HepG2 (cell line): ENCODE data around the gene NUDT22. TPM values are rescaled to one million over a fixed set of nuclear protein-coding genes. Genes with fewer than 3 reads are reported as not detected.

ENCODE experiments used
- CENPT ChIP-seq: sonication (generic); formaldehyde crosslinking; IDR thresholded peaks from 2 replicates; pipeline ENCODE4 v1.8.0; 2022; ENCODE audit warnings: low read depth, mild to moderate bottlenecking, moderate library complexity, missing genetic modification reagents
- CREB3 ChIP-seq: sonication (generic); formaldehyde crosslinking; IDR thresholded peaks from 2 replicates; pipeline ENCODE4 v1.5.0; 2020; ENCODE audit warnings: missing genetic modification reagents
- DZIP1 ChIP-seq: sonication (generic); formaldehyde crosslinking; IDR thresholded peaks from 2 replicates; pipeline ENCODE4 v1.5.0; 2020; ENCODE audit warnings: mild to moderate bottlenecking, missing genetic modification reagents
- ELF1 ChIP-seq: sonication (generic); formaldehyde crosslinking; IDR thresholded peaks from 2 replicates; pipeline ENCODE4 v1.4.0; 2020; ENCODE audit warnings: missing genetic modification reagents
- FOXJ3 ChIP-seq: sonication (generic); formaldehyde crosslinking; IDR thresholded peaks from 2 replicates; pipeline ENCODE4 v1.4.0; 2020; ENCODE audit warnings: missing genetic modification reagents, mild to moderate bottlenecking, borderline replicate concordance
- HNF1A ChIP-seq, 2 experiments: sonication (generic) in 1 of 2; formaldehyde crosslinking in 1 of 2; IDR thresholded peaks; 2 replicates each; pipeline versions ENCODE4 v1.4.0 to v1.6.1; 2016 to 2020; ENCODE audit warnings: borderline replicate concordance in 1 of 2, low read depth in 1 of 2, mild to moderate bottlenecking in 1 of 2, missing genetic modification reagents in 1 of 2
- HOXA5 ChIP-seq: sonication (generic); formaldehyde crosslinking; IDR thresholded peaks from 2 replicates; pipeline ENCODE4 v1.4.0; 2020; ENCODE audit warnings: missing genetic modification reagents
- HOXD1 ChIP-seq: sonication (generic); formaldehyde crosslinking; IDR thresholded peaks from 2 replicates; pipeline ENCODE4 v1.5.0; 2020; ENCODE audit warnings: missing genetic modification reagents
- SNAI1 ChIP-seq: sonication (generic); formaldehyde crosslinking; IDR thresholded peaks from 2 replicates; pipeline ENCODE4 v1.5.0; 2020; ENCODE audit warnings: mild to moderate bottlenecking, missing genetic modification reagents, borderline replicate concordance
- U2AF1 ChIP-seq: fragments of 200-400 bp; formaldehyde crosslinking; optimal IDR thresholded peaks from 2 replicates; pipeline ENCODE3; 2017; ENCODE audit warnings: mild to moderate bottlenecking, low read depth, low read length
- ZFP91 ChIP-seq: sonication (generic); formaldehyde crosslinking; IDR thresholded peaks from 2 replicates; pipeline ENCODE4 v1.9.0; 2022; ENCODE audit warnings: missing genetic modification reagents, mild to moderate bottlenecking, borderline replicate concordance
- ZNF331 ChIP-seq: sonication (generic); formaldehyde crosslinking; IDR thresholded peaks from 2 replicates; pipeline ENCODE4 v1.4.0; 2020; ENCODE audit warnings: missing genetic modification reagents
- ZNF543 ChIP-seq: sonication (generic); formaldehyde crosslinking; IDR thresholded peaks from 2 replicates; pipeline ENCODE4 v1.4.0; 2020; ENCODE audit warnings: mild to moderate bottlenecking, missing genetic modification reagents
- ZNF607 ChIP-seq: sonication (generic); formaldehyde crosslinking; IDR thresholded peaks from 2 replicates; pipeline ENCODE4 v1.5.1; 2020; ENCODE audit warnings: missing genetic modification reagents, mild to moderate bottlenecking, borderline replicate concordance
- ZSCAN12 ChIP-seq: sonication (generic); formaldehyde crosslinking; IDR thresholded peaks from 2 replicates; pipeline ENCODE4 v1.9.0; 2021; ENCODE audit warnings: mild to moderate bottlenecking, missing genetic modification reagents
- ZSCAN5A ChIP-seq: sonication (generic); formaldehyde crosslinking; IDR thresholded peaks from 2 replicates; pipeline ENCODE4 v1.8.0; 2022; ENCODE audit warnings: mild to moderate bottlenecking, missing genetic modification reagents, borderline replicate concordance
- polyA plus RNA-seq, 8 experiments: library from polyadenylated mRNA; depleted of rRNA in 3 of 8; stranded (reverse) in 7 of 8; unstranded in 1 of 8; fragments of >200 nt; fragmentation: Illumina TruSeq in 4 of 8; extraction: Trizol in 4 of 8; gene quantifications; 2 replicates each; pipeline versions ENCODE4 v1.2.1 to v1.2.3, GENCODE V29; 2011 to 2016; ENCODE audit warnings: low read depth in 4 of 8, missing spikeins in 1 of 8, mixed read lengths in 1 of 8; ENCODE audit not compliant: insufficient read depth in 1 of 8
- total RNA-seq, 5 experiments: library from RNA; depleted of rRNA; stranded (reverse); fragments of >200 nt; fragmentation: Illumina TruSeq; extraction: Trizol; gene quantifications; 2 replicates each; pipeline ENCODE4 v1.2.3, GENCODE V29; 2016; ENCODE audit warnings: low read depth in 1 of 5

The NUDT22 gene
- total and polyA plus RNA-seq, 2 of the 13 experiments (the other 11 are each of a cell fraction or from before 2014, with no cell fraction given) = 33.5 to 39.8 TPM

GRCh38 chr11:64241491-64242374 lies 15.7 kb downstream of the NUDT22 start (continued):
- TF ChIP-seq ZNF607 = peak; percentile 48; the same call in 1 of the 2 replicates
- no peak for TF ChIP-seq ZSCAN5A
- 0 out of 2 replicates have a peak, but pooled peaks have one; percentile 65 for TF ChIP-seq ZSCAN12
- TF ChIP-seq ELF1 (CRISPR knock-in tag) = no peak
- 0 out of 2 replicates have a peak, but pooled peaks have one; percentile 66 for TF ChIP-seq SNAI1 (CRISPR knock-in tag)
- TF ChIP-seq ZNF331 = 0 out of 2 replicates have a peak, but pooled peaks have one; percentile 4
- TF ChIP-seq CENPT = no peak
- no peak for TF ChIP-seq HOXA5 (CRISPR knock-in tag)
- TF ChIP-seq HOXD1 (CRISPR knock-in tag) = 0 out of 2 replicates have a peak, but pooled peaks have one; percentile 55
- TF ChIP-seq DZIP1 (CRISPR knock-in tag) = no peak; the same call in 1 of the 2 replicates
- no peak for TF ChIP-seq CREB3 (CRISPR knock-in tag)
- no peak for TF ChIP-seq FOXJ3 (CRISPR knock-in tag)
- TF ChIP-seq ZFP91 (CRISPR knock-in tag) = 0 out of 2 replicates have a peak, but pooled peaks have one; percentile 22
- no peak for TF ChIP-seq HNF1A (IDR thresholded peaks at IDR 0.05; ENCODE audit: low read depth)
- peak; percentile 54 for TF ChIP-seq HNF1A (CRISPR knock-in tag; IDR thresholded peaks at IDR 0.05; ENCODE audit: borderline replicate concordance)
- TF ChIP-seq ZNF543 (CRISPR knock-in tag) = no peak
- no peak for TF ChIP-seq U2AF1
